ENCODE results near the gene EGF. TPM values are rescaled to one million over a fixed set of nuclear protein-coding genes. Genes with fewer than 3 reads are reported as not detected.

The EGF gene
- total RNA-seq, 1 experiment from 2014 or later, result 0.06 TPM

- DNase-seq, result no peak
- no peaks in the 10 kb centered on the region for H3K9me3 ChIP-seq (replicated peaks)
- H3K4me1 ChIP-seq, result peaks cover 16% of the 10 kb centered on the region
- H3K27me3 ChIP-seq, result no peaks in the 10 kb centered on the region
- no peak overlapping the region for H3K4me3 ChIP-seq
- H3K27ac ChIP-seq, result no peak overlapping the region
- H3K36me3 ChIP-seq, result no peaks in the 10 kb centered on the region
Observed at GRCh38 chr4:109985993-109986974, 73.6 kb downstream of the EGF start.

GRCh38 chr4:109989044-109989443, 76.4 kb downstream of the EGF start:
- Histone ChIP-seq H3K27ac (no peak overlapping the region), H3K4me3 (no peak overlapping the region), H3K36me3 (no peaks in the 10 kb centered on the region), H3K27me3 (no peaks in the 10 kb centered on the region), H3K9me3 (replicated peaks) (peaks cover 5% of the 10 kb centered on the region; the same call in 1 of the 2 replicates), H3K4me1 (peaks cover 16% of the 10 kb centered on the region)
- DNase-seq, result no peak

- Histone ChIP-seq H3K36me3 (no peaks in the 10 kb centered on the region), H3K27me3 (no peaks in the 10 kb centered on the region), H3K4me1 (peaks cover 21% of the 10 kb centered on the region), H3K27ac (no peak overlapping the region), H3K9me3 (replicated peaks) (peaks cover 5% of the 10 kb centered on the region; the same call in 1 of the 2 replicates), H3K4me3 (no peak overlapping the region)
- DNase-seq, result no peak
Observed at GRCh38 chr4:109989618-109990017, 76.9 kb downstream of the EGF start.

- DNase-seq, result no peak
- no peaks in the 10 kb centered on the region for H3K27me3 ChIP-seq
- H3K9me3 ChIP-seq (replicated peaks), result peaks cover 5% of the 10 kb centered on the region; the same call in 1 of the 2 replicates
- H3K27ac ChIP-seq, result no peak overlapping the region
- H3K4me1 ChIP-seq, result peaks cover 26% of the 10 kb centered on the region
- no peaks in the 10 kb centered on the region for H3K36me3 ChIP-seq
- no peak overlapping the region for H3K4me3 ChIP-seq
Observed at GRCh38 chr4:109990261-109991257, 77.9 kb downstream of the EGF start.

GRCh38 chr4:109993116-109993515, 80.4 kb downstream of the EGF start:
- Histone ChIP-seq H3K9me3 (replicated peaks) (peaks cover 5% of the 10 kb centered on the region; the same call in 1 of the 2 replicates), H3K27me3 (no peaks in the 10 kb centered on the region), H3K27ac (peak overlapping the region; percentile 53; the same call in 1 of the 2 replicates), H3K4me3 (no peak overlapping the region), H3K4me1 (peaks cover 25% of the 10 kb centered on the region), H3K36me3 (no peaks in the 10 kb centered on the region)
- peak; percentile 94 for DNase-seq

- Histone ChIP-seq H3K4me1 (peaks cover 25% of the 10 kb centered on the region), H3K36me3 (no peaks in the 10 kb centered on the region), H3K9me3 (replicated peaks) (peaks cover 5% of the 10 kb centered on the region; the same call in 1 of the 2 replicates), H3K27ac (peak overlapping the region; percentile 53; the same call in 1 of the 2 replicates), H3K27me3 (no peaks in the 10 kb centered on the region), H3K4me3 (no peak overlapping the region)
- DNase-seq, result no peak
Observed at GRCh38 chr4:109994415-109994827, 81.7 kb downstream of the EGF start.

GRCh38 chr4:109996526-109996925, 83.8 kb downstream of the EGF start:
- no peak for DNase-seq
- Histone ChIP-seq H3K36me3 (no peaks in the 10 kb centered on the region), H3K9me3 (replicated peaks) (peaks cover 5% of the 10 kb centered on the region; the same call in 1 of the 2 replicates), H3K4me1 (peaks cover 25% of the 10 kb centered on the region), H3K4me3 (no peak overlapping the region), H3K27ac (no peak overlapping the region), H3K27me3 (no peaks in the 10 kb centered on the region)

GRCh38 chr4:109998867-109999584, 86.3 kb downstream of the EGF start:
- DNase-seq, result peak in 1 of 2 experiments; percentile 85
- Histone ChIP-seq H3K9me3 (replicated peaks) (no peaks in the 10 kb centered on the region), H3K4me1 (peaks cover 17% of the 10 kb centered on the region), H3K4me3 (peak overlapping the region; percentile 27), H3K27ac (no peak overlapping the region; the same call in 1 of the 2 replicates), H3K27me3 (no peaks in the 10 kb centered on the region), H3K36me3 (no peaks in the 10 kb centered on the region)

- H3K27me3 ChIP-seq, result no peaks in the 10 kb centered on the region
- H3K4me1 ChIP-seq, result peaks cover 12% of the 10 kb centered on the region
- DNase-seq, result peak in 1 of 2 experiments; percentile 36
- peak overlapping the region; percentile 27 for H3K4me3 ChIP-seq
- H3K36me3 ChIP-seq, result no peaks in the 10 kb centered on the region
- H3K27ac ChIP-seq, result no peak overlapping the region; the same call in 1 of the 2 replicates
- H3K9me3 ChIP-seq (replicated peaks), result no peaks in the 10 kb centered on the region
Observed at GRCh38 chr4:109999585-109999912, 86.9 kb downstream of the EGF start.

- Histone ChIP-seq H3K4me3 (no peak overlapping the region), H3K36me3 (no peaks in the 10 kb centered on the region), H3K27me3 (no peaks in the 10 kb centered on the region), H3K9me3 (replicated peaks) (no peaks in the 10 kb centered on the region), H3K27ac (no peak overlapping the region), H3K4me1 (peaks cover 7% of the 10 kb centered on the region; the same call in 1 of the 2 replicates)
- DNase-seq, result no peak
Observed at GRCh38 chr4:110002326-110002725, 89.6 kb downstream of the EGF start.

- peaks cover 14% of the 10 kb centered on the region for H3K4me1 ChIP-seq
- H3K27me3 ChIP-seq, result no peaks in the 10 kb centered on the region
- H3K9me3 ChIP-seq (replicated peaks), result no peaks in the 10 kb centered on the region
- H3K27ac ChIP-seq, result no peak overlapping the region
- H3K36me3 ChIP-seq, result no peaks in the 10 kb centered on the region
- no peak for DNase-seq
- no peak overlapping the region for H3K4me3 ChIP-seq
Observed at GRCh38 chr4:110003401-110004187, 90.9 kb downstream of the EGF start.

- Histone ChIP-seq H3K27me3 (no peaks in the 10 kb centered on the region), H3K4me3 (no peak overlapping the region), H3K9me3 (replicated peaks) (no peaks in the 10 kb centered on the region), H3K27ac (no peak overlapping the region), H3K36me3 (no peaks in the 10 kb centered on the region), H3K4me1 (peaks cover 23% of the 10 kb centered on the region)
- no peak for DNase-seq
Observed at GRCh38 chr4:110004556-110004955, 91.9 kb downstream of the EGF start.

GRCh38 chr4:110005461-110006056, 92.9 kb downstream of the EGF start:
- no peak overlapping the region for H3K27ac ChIP-seq
- no peak overlapping the region for H3K4me3 ChIP-seq
- no peaks in the 10 kb centered on the region for H3K36me3 ChIP-seq
- peak in 1 of 2 experiments; percentile 81 for DNase-seq
- H3K27me3 ChIP-seq, result no peaks in the 10 kb centered on the region
- H3K4me1 ChIP-seq, result peaks cover 28% of the 10 kb centered on the region
- no peaks in the 10 kb centered on the region for H3K9me3 ChIP-seq (replicated peaks)
